ENCODE measurements around the gene ASIC4. TPM values are rescaled to one million over a fixed set of nuclear protein-coding genes. Genes with fewer than 3 reads are reported as not detected.

Gene ASIC4
- polyA plus RNA-seq, 1 donor (not counting 4 experiments of a cell fraction or from before 2014, with no cell fraction given): not detected

DNA sequence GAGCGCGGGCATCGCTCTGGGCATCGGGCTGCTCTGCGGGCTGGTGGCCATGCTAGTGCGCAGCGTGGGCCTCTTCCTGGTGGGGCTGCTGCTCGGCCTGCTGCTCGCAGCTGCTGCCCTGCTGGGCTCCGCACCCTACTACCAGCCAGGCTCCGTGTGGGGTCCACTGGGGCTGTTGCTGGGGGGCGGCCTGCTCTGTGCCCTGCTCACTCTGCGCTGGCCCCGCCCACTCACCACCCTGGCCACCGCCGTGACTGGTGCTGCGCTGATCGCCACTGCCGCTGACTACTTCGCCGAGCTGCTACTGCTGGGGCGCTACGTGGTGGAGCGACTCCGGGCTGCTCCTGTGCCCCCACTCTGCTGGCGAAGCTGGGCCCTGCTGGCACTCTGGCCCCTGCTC lies 33.3 kb downstream of the ASIC4 start:
- H4K20me1 ChIP-seq (ENCODE audit: control insufficient read depth, extremely low read depth, insufficient read depth, low read length): no peaks in the 10 kb centered on the region

DNA sequence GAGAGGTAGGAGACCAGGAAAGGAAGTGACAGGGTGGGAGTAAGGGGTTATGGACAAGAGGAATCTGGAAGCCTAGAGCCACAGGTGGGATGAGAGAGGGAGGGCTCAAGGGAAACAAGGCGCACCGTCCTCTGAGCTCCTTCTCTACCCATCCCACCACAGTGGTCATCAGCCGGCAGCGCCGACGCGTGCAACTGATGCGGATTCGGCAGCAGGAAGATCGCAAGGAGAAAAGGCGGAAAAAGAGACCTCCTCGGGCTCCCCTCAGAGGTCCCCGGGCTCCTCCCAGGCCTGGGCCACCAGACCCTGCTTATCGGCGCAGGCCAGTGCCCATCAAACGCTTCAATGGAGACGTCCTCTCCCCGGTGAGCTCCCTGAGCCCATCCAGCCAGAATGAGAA lies 34.7 kb downstream of the ASIC4 start:
- dilution Hi-C loops (cut with MboI; ENCODE audit: extremely low pct_ligation_motif_present, low sequenced_read_pairs): no loop called here
- H3K9me3 ChIP-seq (ENCODE audit: control insufficient read depth, low read depth, low read length): no peaks in the 10 kb centered on the region
- H2AFZ ChIP-seq (ENCODE audit: control insufficient read depth, low read length): no peak overlapping the region
- no peaks in the 10 kb centered on the region for H3K36me3 ChIP-seq (ENCODE audit: control insufficient read depth in 2 of 2, extremely low read depth in 1 of 2, insufficient read depth in 2 of 2, low read length in 2 of 2)
- no peak overlapping the region for H3K9ac ChIP-seq (ENCODE audit: control insufficient read depth, extremely low read depth, insufficient read depth, low read length)
- FAIRE-seq: no peak
- no peak overlapping the region for H3K27ac ChIP-seq (ENCODE audit: control insufficient read depth, insufficient read depth, low read length)
- no peaks in the 10 kb centered on the region for H3K79me2 ChIP-seq (ENCODE audit: control insufficient read depth, insufficient read depth, low read length)
- peaks cover 8% of the 10 kb centered on the region for H3K27me3 ChIP-seq (ENCODE audit: control insufficient read depth, extremely low read depth, insufficient read depth, low read length)
- no peak overlapping the region for H3K4me3 ChIP-seq (ENCODE audit: control insufficient read depth in 2 of 3, extremely low read depth in 1 of 3, insufficient read depth in 2 of 3, low read depth in 1 of 3, low read length in 3 of 3)
- TF ChIP-seq, protein P1, sequence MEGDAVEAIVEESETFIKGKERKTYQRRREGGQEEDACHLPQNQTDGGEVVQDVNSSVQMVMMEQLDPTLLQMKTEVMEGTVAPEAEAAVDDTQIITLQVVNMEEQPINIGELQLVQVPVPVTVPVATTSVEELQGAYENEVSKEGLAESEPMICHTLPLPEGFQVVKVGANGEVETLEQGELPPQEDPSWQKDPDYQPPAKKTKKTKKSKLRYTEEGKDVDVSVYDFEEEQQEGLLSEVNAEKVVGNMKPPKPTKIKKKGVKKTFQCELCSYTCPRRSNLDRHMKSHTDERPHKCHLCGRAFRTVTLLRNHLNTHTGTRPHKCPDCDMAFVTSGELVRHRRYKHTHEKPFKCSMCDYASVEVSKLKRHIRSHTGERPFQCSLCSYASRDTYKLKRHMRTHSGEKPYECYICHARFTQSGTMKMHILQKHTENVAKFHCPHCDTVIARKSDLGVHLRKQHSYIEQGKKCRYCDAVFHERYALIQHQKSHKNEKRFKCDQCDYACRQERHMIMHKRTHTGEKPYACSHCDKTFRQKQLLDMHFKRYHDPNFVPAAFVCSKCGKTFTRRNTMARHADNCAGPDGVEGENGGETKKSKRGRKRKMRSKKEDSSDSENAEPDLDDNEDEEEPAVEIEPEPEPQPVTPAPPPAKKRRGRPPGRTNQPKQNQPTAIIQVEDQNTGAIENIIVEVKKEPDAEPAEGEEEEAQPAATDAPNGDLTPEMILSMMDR (optimal IDR thresholded peaks at IDR 0.05 in 1 of 3, IDR thresholded peaks at IDR 0.05 in 1 of 3, conservative IDR thresholded peaks at IDR 0.05 in 1 of 3; ENCODE audit: extremely low read depth in 1 of 3, insufficient read depth in 2 of 3, low read length in 3 of 3): no peak
- no peak for TF ChIP-seq EZH2 (IDR thresholded peaks at IDR 0.05; ENCODE audit: low read length)
- no peaks in the 10 kb centered on the region for H4K20me1 ChIP-seq (ENCODE audit: control insufficient read depth, extremely low read depth, insufficient read depth, low read length)
- no peak for DNase-seq (ENCODE audit: low read depth, low spot score)
- H3K4me1 ChIP-seq (ENCODE audit: control insufficient read depth, extremely low read depth, insufficient read depth, low read length): no peaks in the 10 kb centered on the region
- no peak overlapping the region for H3K4me2 ChIP-seq (ENCODE audit: control insufficient read depth, extremely low read depth, insufficient read depth, low read depth, low read length)
- H3K9me1 ChIP-seq (ENCODE audit: control insufficient read depth, extremely low read depth, insufficient read depth, low read length): no peaks in the 10 kb centered on the region

More for the DNA sequence above, 33.3 kb downstream of the ASIC4 start:
- Histone ChIP-seq H3K9me1 (ENCODE audit: control insufficient read depth, extremely low read depth, insufficient read depth, low read length) (no peaks in the 10 kb centered on the region), H3K9ac (ENCODE audit: control insufficient read depth, extremely low read depth, insufficient read depth, low read length) (no peak overlapping the region), H3K4me1 (ENCODE audit: control insufficient read depth, extremely low read depth, insufficient read depth, low read length) (no peaks in the 10 kb centered on the region), H3K27me3 (ENCODE audit: control insufficient read depth, extremely low read depth, insufficient read depth, low read length) (no peaks in the 10 kb centered on the region), H3K79me2 (ENCODE audit: control insufficient read depth, insufficient read depth, low read length) (peaks cover 2% of the 10 kb centered on the region), H2AFZ (ENCODE audit: control insufficient read depth, low read length) (no peak overlapping the region), H3K9me3 (ENCODE audit: control insufficient read depth, low read depth, low read length) (no peaks in the 10 kb centered on the region), H3K4me2 (ENCODE audit: control insufficient read depth, extremely low read depth, insufficient read depth, low read depth, low read length) (no peak overlapping the region), H3K4me3 (ENCODE audit: control insufficient read depth in 2 of 3, extremely low read depth in 1 of 3, insufficient read depth in 2 of 3, low read depth in 1 of 3, low read length in 3 of 3) (no peak overlapping the region), H3K27ac (ENCODE audit: control insufficient read depth, insufficient read depth, low read length) (no peak overlapping the region), H3K36me3 (ENCODE audit: control insufficient read depth in 2 of 2, extremely low read depth in 1 of 2, insufficient read depth in 2 of 2, low read length in 2 of 2) (no peaks in the 10 kb centered on the region)
- no peak for DNase-seq (ENCODE audit: low read depth, low spot score)
- no peak for TF ChIP-seq EZH2 (IDR thresholded peaks at IDR 0.05; ENCODE audit: low read length)
- TF ChIP-seq, protein P1 (optimal IDR thresholded peaks at IDR 0.05 in 1 of 3, IDR thresholded peaks at IDR 0.05 in 1 of 3, conservative IDR thresholded peaks at IDR 0.05 in 1 of 3; ENCODE audit: extremely low read depth in 1 of 3, insufficient read depth in 2 of 3, low read length in 3 of 3): no peak
- no peak for FAIRE-seq
- dilution Hi-C loops (cut with MboI; ENCODE audit: extremely low pct_ligation_motif_present, low sequenced_read_pairs): no loop called here
